ENCODE data around the gene STK39. TPM values are rescaled to one million over a fixed set of nuclear protein-coding genes. Genes with fewer than 3 reads are reported as not detected.

The STK39 gene
- total and polyA plus RNA-seq, 9 of the 15 experiments (the other 6 are each of a cell fraction or from before 2014, with no cell fraction given): 0.19 to 0.76 (median 0.51) TPM

GRCh38 chr2:168158586-168158985 lies 88.8 kb downstream of the STK39 start (continued):
- TF ChIP-seq NUFIP1 (IDR thresholded peaks at IDR 0.05; ENCODE audit: partially characterized antibody) (no peak), ZNF512 (tag; IDR thresholded peaks at IDR 0.05) (no peak), IRF2 (CRISPR knock-in tag; IDR thresholded peaks at IDR 0.05) (no peak), ZNF23 (CRISPR knock-in tag; IDR thresholded peaks at IDR 0.05) (no peak), ZBTB26 (CRISPR knock-in tag; IDR thresholded peaks at IDR 0.05) (no peak), SREBF1 (IDR thresholded peaks at IDR 0.05; ENCODE audit: borderline replicate concordance, low read depth, low read length) (no peak), XRCC3 (IDR thresholded peaks at IDR 0.05) (no peak), ZNF175 (CRISPR knock-in tag; IDR thresholded peaks at IDR 0.05; ENCODE audit: low read depth) (no peak), CHD2 (IDR thresholded peaks at IDR 0.05; ENCODE audit: low read depth, low read length) (no peak), HNRNPH1 (optimal IDR thresholded peaks at IDR 0.05; ENCODE audit: low read depth, low read length) (no peak), ZC3H4 (CRISPR knock-in tag; IDR thresholded peaks at IDR 0.05; ENCODE audit: borderline replicate concordance) (no peak), ZNF785 (CRISPR knock-in tag; IDR thresholded peaks at IDR 0.05) (no peak), CLOCK (CRISPR knock-in tag; IDR thresholded peaks at IDR 0.05; ENCODE audit: borderline replicate concordance) (no peak), ATF1 (CRISPR knock-in tag; IDR thresholded peaks at IDR 0.05) (no peak), ATF1 (tag; IDR thresholded peaks at IDR 0.05) (no peak), ZNF280B (CRISPR knock-in tag; IDR thresholded peaks at IDR 0.05) (no peak), TBL1XR1 (IDR thresholded peaks at IDR 0.05; ENCODE audit: low read length in 2 of 2) (no peak)

Measured in K562 (cell line).